VCaP (cell line): ENCODE results near the gene ITGA2.

Experiments
- H3K27ac ChIP-seq: fragments of 450-650 bp; 2 replicates; pipeline ENCODE4 v1.5.1; 2017
- CTCF ChIP-seq: fragments of 450-650 bp; conservative IDR thresholded peaks from 2 replicates; pipeline ENCODE4 v1.5.1; 2017; ENCODE audit warnings: mild to moderate bottlenecking, moderate library complexity

Gene ITGA2

GRCh38 chr5:53030893-53031292 is 41.7 kb downstream of the ITGA2 start:
- peak overlapping the region; percentile 62 for H3K27ac ChIP-seq
- no peak for TF ChIP-seq CTCF

DNA sequence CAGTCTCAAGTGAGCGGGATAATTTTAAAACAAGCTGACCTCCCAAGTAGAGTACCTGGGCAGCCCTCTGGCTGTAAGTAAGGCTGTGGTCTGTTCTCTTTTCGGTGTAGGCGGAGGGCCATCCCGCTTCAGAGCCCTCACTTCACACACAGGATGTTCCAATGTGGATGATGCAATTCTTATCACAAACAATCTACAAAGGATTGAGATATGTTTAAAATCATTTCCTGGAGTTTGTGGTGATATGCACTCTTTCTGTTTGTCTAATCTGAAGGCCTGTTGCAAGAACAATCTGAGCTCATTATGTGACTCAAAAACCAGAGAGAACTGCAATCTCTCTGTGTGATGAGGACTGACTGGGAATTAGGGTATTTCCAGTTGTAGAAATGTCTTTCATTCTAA is 42.5 kb downstream of the ITGA2 start:
- H3K27ac ChIP-seq: peak overlapping the region; percentile 62
- TF ChIP-seq CTCF: no peak

DNA sequence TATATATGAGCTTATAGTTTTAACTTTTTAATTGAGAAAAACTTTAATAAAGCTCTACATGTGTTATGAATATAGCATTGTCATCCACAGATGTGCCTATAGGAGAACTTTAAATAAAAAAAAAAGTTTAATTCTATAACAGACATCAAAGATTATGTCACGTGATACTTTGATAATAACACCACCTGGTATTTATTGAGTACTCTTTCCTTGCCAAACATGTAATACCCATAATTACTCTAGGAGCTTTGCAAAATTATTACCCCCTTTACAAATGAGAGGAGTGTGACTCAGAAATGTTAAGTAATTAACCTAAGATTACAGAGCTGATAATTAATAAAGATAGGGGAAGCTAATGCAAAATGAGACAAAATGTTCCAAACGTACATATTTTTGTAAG is 43.0 kb downstream of the ITGA2 start:
- TF ChIP-seq CTCF: no peak
- peak overlapping the region; percentile 62 for H3K27ac ChIP-seq

DNA sequence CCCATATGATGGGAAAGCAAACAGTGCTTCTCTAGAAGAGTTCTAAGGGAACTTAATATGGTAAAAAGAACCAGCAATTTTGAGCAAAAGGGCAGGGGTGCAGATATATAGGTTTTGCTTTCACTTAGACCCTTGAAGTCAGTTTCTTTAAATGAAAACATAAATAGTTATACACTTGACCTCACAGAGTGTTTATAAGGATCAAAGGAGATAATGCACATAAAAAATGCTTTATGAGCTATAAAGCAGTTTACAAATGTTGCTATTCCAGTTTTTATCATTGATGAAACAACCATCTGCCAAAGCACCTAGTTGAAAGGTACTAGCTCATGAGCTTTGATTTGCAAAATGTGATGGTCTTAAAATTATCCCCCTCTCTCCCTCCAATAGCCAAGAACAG is 45.7 kb downstream of the ITGA2 start:
- peak overlapping the region; percentile 23; the same call in 1 of the 2 replicates for H3K27ac ChIP-seq
- no peak for TF ChIP-seq CTCF

DNA sequence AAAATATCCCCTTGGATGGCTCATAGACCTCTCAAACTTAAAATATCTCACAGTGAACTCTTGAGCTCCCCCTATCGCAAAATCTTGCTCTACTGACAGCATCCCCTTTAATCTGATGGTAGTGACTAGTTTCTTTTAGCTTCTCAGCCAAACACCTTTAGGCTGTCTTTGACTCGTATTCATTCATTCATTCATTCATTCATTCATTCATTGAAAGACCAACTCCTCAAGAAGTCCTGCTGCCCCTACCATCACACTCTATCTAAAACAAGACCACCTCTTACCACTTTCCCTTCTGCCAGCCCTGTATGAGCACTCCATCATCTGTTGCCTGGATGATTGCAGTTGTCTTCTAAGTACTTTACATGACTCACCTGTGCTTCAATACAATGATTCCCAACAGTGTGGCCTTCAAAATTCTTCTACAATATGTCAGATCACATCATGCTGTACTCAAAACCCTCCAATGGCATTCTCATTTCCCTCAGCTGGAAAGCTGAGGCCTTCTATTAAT is 46.8 kb downstream of the ITGA2 start:
- H3K27ac ChIP-seq: no peak overlapping the region
- peak; percentile 29; the same call in 1 of the 2 replicates for TF ChIP-seq CTCF

GRCh38 chr5:53037141-53037859 is 48.1 kb downstream of the ITGA2 start:
- no peak overlapping the region for H3K27ac ChIP-seq

More at GRCh38 chr5:53037141-53037859, 48.1 kb downstream of the ITGA2 start:
- TF ChIP-seq CTCF: no peak
